ENCODE data around the gene TACC2.

The TACC2 gene

DNA sequence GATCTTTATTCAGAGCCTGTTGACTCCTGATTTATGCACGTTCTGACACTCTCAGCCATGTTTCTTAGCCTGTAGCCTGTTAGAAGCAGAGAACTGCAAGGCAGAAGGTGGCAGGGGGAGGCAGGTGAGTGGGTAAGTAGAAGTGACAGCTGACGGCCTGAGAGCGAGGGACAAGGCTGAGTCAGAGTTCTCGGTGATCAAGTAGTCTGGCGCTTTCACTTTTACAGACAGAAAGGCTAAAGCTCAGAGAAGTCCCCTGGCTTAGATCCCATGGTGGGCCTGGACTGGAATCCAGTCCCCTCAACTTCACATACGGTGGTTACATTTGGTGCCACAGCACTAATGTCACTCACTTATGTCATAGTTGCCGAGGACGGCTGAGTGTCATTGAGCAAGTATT, 139.0 kb downstream of the TACC2 start:
- DNase-seq = no peak

DNA sequence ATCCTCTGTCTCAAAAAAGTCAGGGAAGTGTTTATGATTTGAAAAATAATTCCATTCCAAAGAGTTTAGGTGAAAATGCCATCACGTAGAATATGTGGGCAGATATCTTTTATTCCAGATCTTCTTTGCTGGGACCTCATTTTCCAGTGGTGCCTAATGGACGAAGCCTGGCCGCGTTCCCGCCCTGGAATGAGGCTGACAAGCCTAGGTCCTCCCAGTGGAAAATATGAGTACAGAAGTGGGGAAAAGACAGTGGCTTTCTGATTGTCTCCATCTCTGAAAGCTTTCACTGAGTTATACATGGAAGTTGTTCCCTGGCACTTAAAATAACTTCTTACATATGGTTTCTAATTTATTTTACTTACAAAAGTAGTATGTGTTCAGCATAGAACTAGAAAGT, 139.4 kb downstream of the TACC2 start:
- DNase-seq = no peak

DNA sequence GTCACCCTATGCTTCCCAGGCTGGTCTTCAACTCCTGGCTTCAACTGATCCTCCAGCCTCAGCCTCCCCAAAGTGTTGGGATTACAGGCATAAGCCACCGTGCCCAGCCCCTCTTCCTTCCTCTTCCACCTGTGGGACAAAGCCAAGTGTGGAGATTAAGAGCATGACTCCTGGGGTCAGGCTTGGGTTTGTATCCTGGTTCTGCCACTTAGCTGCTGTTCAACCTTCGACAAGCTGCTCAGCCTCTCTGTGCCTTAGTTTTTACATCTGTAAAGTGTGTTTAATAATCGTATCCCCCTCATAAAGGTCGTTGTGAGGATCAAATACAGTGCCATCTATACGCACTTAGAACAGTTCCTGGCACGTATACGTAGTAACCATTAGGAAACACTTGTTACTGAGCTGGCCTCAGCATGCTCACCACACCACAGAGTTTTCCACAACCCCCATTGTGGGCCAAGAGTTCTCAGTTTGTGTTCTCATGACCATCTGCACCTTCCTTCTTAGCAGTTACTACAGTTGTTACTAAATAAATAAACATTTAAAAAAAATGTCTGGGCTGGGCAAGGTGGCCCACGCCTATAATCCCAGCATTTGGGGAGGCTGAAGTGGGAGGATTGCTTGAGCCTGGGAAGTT, 141.6 kb downstream of the TACC2 start:
- no peak for DNase-seq

DNA sequence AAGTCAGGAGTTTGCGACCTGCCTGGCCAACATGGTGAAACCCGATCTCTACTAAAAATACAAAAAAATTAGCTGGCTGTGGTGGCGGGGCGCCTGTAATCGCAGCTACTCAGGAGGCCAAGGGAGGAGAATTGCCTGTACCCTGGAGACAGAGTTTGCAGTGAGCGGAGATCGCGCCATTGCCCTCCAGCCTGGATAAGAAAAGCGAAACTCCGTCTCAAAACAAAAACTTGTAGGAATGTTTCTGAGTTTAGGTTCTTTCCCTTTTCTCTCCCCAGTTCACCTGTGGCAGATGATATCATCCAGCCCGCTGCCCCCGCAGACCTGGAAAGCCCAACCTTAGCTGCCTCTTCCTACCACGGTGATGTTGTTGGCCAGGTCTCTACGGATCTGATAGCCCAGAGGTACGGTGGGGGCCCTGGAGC, 143.4 kb downstream of the TACC2 start:
- no peak for DNase-seq

DNA sequence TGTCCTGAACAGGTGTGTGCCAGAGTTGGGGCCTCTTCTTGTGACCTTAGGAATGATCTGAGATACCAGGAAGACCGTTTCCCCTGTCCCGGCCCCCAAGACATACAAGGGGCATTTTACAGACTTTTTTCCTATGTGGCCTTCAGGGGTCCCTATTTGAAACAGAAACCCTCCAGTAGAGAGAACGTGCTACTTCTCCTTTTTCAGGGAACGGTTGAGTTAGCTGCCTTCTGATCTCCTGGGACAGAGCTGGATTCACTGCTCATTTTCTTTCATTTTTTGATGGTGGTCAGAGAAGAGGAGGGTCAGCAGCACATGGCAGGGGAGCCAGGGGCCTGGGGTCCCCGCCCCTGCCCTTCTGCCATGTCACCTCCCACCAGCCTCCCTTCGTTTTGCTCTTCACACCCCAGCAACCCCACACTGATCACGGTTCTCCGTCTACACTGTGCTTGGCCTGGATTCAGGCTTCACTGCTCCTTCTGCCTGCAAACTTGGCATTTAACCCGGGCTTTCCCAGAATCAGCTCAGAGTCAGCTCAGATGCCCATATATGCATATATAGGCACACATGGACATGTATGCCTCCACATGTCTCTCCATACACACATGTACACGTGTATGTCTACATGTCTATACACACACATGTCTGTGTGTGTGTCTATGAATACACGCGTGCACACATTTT, 144.1 kb downstream of the TACC2 start:
- DNase-seq = no peak

DNA sequence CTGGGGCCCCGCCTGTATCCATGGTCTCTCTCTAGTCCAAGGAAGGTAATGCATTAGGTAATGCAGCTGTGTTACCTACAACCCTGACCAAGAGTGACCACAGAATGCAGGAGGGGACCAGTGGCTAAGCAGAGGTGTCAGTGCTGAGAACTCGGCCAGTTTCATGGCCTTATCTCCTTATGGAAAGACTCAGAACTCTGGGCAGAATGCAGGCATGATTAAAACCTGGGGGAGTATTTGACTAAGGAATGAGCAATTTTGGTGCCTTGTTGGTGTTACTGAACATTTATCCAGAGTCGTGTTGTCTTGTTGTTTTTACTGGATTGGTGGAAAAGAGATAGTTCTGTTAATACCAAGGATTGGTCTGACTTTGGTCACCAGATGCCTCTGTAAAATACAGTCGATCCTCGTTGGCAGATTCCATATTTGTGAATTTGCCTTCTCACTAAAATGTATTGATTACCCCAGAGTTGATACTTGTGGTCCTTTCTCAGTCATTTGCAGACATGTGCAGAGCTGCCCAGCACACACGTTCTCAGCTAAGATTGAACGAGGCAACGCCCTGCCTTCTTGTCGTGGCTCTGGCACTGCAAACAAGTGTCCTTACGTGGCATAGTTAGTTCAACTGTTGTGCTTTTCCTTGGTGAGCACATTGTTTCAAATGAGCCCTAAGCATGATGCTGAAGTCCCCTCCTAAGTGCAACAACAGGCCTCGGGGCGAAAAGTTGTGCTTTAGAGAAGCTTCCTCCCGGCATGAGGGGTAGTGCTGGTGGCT, 146.5 kb downstream of the TACC2 start:
- DNase-seq = no peak

DNA sequence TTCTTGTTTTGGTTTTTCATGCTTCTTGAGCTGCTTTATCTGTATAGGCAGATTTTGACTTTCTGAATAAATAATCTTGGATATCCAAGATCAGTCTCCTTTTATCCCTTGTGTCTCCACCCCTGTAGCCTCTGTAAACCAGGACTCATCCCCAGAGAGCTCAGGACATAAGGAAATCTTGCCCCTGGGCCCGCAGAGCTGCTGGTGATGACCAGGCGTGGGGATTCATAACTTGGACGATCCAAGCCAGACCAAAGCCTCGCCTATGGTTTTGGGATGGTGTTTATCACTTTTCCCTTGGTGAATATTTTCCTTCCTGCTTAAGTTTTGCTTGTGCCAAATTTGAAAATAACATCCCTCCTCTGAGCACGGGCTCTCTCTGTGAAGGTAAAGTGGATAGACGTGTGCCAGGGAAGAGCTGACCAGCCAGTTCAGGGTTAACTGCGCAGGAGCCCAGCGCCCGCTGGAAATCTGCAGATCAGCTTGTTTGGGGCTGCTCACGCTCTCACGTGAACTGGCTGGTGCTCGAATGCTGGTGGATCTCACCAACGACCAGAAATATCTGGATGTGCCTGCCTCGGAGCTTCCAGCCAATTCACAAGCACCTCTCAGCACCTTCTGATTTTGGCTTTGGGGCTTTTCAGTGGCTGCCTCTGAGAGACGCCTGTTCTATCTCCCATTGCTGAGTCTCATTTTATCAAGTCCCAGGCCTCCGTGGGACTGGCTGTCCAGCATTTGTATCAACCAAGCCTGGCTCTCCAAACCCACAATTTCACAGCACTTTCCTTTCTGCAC, 150.1 kb downstream of the TACC2 start:
- DNase-seq = no peak

DNA sequence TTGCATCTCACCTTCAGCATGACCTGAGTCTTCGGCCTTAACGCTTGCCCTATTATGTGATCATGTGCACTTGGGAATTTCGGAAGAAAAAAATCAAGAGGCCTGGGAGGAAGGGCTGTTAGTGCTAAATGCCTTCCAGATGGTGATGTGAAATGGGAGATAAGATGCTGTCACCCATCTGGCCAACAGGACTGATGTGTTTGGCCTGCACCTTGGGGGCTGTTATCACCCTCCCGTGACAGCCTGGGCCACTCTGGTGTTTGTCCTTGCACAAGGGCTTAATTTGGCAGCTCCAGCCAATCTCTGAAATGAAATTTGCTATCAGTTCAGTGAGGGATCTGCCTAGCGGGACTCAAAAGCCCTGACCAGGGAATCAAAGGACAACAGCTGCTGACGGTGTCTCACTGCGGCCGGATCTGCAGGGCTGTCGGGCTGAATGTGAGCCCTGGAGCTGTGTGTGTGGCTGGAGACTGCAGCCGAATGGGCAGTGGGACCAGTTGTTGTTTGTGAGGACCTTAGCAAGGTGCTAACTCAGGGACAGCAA, 150.7 kb downstream of the TACC2 start:
- no peak for DNase-seq

DNA sequence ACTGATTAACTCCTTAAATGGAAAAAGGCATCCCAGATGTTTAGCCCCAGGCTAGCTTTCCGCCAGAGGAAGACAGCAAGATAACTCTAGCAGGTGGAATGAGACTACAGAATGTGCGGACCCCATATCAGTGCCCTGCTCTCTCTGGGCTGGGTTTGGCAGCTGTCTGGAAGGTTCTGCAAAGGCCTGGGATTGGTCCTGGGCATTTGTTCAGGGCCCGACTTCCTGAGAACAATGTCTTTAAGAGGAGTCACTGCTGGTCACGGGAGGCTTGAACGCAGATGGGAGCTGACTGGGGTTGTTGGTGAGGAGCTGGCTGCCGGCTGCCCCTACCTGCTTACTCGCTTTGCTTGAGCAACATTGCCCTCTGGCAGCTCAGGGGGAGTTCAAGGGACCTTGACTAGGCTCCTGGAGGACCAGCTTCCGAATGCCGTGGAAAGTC, 151.5 kb downstream of the TACC2 start:
- DNase-seq = no peak

DNA sequence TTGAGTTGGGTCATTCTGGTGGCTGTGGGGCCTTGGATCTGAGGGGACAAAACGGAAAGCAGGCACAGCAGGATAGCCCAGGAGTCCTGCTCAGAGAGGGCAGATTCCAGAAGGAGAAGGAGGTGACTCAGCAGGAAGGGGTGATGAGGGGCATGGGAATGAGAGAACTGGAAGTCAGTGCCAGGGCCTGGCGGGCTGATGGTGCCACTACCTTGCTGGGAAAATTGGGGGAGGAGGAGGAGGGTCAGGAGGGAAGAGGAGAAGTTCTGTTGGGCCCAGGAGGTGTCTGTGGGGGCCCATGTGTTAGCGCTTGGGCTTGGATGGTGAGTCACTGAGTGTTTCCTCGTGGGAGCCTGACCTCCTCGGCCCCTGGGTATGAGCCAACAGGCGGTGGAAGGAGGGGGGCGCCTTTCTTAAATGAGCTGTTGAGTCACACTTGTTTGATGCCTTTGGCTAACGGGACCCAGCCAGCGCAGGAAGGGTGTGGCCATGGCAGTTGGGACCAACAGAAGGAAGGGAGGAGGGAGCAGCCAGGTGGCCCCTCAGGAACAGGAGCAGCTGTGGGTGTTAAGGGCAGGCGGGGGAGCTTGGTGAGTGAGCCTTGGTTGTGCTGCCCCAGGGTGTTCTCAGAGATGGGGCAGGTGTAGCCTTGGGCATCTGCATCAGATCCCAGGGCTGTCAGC, 152.1 kb downstream of the TACC2 start:
- no peak for DNase-seq

DNA sequence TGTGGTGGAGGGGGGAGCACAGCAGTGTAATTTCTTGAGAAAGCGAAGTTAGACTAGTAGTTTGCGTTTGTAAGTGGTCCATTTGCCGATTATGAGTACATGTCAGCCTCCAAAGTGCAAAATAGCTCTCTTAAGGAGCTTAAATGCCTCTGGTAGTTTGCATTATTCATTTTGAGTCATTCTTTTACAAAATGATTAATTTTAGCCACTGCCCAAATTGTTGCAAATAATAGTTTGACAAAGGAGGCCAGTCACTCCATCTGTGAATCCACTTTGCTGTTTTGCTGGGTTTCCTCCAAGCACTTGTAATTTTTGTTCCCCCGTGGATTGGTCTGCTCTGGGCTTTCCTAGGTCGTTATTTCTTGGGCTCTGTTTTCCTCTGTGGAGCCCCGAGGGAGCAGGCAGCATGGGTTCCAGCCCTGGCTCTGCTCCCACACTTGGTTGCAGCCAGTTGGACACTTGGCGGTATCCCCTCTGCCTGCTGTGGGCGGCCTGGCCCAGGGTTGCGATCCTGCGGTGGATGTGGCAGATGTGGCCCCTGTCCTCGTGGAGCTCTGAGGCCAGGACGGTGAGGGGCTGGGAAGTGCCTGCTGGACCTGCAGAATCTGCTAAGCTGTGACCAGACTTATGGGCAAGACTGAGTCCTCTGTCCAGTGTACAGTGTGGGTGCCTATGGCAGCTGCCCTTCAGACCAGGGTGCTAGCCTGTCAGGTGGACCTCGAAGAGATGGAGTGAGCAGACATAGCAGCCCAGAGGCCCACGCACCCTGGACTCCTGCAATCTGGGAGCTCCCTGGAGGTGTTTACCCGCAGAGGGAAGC, 153.1 kb downstream of the TACC2 start:
- DNase-seq = no peak

DNA sequence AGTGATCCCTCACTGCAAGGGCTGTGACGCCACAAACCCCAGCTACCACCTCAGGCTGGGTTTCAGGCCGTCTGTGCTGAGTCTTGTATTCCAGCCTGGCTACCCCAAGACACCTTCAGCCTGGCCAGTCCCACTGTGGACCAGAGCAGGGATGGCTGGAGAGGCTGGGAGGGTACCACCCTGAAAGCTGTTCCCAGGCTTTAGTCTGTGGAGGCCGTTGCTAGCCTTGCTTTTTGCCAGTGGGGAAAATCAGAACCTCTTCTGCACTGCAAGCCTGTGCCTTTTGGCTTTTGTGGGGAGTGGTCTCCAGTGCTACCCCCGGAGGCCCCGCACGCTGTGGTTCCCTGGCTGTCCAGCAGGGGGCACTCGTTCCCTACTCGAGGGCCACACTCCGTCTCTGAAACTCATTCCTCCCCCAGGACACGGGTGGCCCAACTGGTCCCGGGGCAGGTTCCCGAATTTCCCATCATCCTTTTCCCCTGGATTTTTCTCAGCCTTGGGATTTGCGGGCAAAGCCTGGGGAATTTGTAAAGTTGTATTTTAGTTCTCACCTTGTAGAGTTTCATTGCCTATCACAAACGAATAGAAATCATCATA, 153.8 kb downstream of the TACC2 start:
- DNase-seq = no peak

DNA sequence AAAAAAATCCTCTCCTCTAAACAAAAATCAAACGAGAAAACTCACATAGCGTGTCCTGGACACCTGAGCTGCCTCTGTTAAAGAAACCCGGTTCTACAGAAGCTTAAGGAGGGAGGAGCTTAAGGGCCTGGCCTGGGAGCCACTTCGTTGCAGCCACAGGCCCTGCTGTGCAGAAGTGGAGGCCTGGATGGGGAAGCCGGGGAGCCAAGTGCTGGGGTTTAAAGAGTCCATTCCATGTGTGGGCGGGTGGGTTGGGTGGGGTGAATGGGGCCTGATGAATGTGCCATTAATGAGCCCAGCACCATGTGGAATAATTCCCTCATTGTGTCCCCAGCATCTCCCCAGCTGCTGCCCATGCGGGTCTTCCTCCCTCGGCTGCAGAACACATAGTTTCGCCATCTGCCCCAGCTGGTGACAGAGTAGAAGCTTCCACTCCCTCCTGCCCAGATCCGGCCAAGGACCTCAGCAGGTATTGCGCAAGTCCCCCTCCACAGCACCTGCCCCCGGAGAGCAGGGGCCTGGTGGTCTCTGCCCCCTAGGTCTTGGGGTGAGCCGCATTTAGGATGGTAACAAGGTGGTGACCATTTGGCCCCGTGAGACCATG, 154.4 kb downstream of the TACC2 start:
- no peak for DNase-seq

DNA sequence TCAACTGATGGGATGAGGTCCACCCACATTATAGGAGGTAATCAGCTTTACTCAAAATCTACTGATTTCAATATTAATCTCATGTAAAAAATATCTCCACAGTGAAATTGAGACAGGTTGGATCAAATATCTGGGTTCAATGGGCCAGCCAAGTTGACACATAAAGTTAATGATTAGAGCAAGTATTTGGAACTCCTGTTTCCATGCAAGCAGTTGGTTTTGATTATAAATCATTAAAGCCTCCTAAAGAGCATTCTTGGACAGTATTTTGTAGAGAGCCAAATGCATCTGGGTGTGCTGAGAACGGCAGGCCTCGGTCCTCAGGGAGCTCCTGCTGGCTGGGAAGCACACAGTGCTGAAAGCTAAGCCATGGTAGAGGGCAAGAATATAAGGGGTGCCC, 155.2 kb downstream of the TACC2 start:
- no peak for DNase-seq

DNA sequence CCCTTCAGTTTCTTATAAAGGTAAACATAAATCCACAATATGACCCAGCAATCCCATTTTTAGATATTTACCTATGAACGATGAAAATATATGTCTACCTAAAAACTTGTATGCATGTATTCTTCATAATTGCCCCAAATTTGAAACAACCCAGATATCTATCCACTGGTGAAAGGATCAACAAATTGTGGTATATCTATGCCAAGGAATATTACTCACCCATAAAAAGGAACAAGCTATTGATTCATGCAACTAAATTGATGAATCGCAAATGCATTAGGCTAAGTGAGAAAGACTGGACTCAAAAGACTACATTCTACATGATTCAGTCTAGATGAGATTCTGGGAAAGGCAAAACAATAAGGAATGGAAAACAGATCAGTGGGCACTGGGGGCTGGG, 156.2 kb downstream of the TACC2 start:
- DNase-seq = no peak

DNA sequence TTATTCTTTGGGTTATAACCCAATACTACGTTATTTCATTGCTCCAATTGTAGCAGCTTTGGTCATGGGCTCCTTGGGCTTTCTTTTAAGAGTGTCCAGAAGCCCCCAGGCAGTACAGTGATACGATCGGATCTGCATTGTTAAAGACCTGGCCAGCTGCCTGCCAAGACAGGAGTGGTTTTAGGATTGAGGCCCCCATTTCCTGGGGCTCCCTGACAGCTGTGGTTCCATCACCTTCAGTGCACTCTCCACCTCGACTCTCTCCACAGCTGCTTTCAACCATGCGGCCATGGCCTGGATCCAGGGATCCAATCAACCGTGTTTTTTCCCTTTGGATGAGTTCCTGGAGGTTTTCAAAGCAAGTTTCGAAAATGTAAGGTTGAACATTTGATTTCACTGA, 158.7 kb downstream of the TACC2 start:
- no peak for DNase-seq

DNA sequence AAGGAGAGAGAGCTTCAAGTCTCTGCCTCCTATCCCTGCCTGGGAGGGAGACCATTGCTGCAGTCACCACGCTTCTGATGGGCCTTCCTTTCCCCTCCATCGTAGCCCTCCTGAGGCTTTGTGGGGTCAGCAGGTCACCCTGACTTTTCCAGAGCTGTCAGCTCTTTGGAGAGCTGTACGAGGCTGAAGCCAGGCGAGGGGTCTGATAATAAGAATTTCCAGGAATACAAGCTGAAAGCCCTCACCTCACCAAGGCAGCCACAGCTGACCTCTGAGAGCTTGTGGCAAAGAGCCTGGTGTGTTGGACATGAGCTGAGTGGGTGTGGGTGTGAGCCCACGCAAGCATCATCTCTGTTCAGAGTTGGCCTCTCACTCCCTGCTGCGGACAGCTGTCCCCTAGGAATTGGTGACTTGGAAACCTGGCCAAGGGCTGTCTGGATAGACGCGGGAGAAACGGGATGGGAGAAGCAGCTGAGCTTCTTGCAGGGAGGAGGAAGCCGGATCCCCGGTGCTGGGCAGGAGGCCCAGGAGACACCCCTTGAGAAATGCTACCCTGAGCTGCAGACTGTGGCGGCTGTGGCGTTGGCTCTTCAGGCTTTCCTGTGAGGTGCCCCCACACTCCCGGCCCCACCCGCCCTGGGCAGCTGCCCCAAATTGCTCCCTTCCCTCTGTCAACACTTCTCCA, 160.1 kb downstream of the TACC2 start:
- DNase-seq = no peak

DNA sequence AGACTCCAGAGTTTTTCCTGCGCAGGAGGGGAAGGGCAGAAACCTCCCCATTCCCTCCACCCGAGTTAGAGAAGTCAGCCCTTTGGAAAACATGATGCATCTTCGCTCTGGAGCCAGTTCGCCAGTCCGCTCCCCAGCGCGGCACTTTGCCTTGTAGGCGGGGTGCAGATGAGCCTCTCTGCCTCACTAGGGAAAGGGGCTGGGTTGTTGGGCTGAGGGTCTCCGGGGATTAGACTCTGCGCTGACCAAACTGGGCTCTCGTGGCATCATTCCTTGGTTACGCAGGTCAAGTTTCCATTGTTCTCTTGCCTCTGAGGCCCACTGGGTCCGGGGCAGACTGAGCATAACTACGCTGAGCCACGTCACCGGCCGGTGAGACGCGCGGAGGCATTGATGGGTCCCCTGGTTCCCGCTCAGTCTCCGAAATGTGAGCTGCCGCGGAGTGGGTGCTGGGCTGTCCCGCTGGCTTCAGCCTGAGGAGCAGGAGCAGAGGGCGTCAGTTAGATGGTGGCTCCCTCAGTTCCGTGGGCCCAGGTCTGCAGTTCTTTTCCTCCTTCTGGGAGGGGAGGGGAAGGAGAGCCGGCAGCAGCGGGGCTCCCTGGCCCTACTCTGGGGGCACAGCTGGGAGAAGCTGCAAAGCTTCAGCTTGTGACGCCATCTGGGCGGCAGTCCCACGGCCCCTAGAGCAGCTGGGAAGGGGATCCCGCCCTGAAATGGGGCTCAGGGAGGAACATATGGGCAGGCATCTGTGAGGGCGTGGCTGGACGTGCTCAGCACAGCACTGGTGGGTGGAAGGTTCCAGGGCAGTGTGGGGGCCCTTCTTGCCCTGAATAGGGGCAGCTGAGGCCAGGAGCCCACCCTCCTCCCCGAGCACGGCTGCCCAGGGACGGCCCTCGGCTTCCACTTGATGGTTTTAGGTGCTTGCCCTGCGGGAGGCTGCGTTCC, 160.9 kb downstream of the TACC2 start:
- no peak for DNase-seq

All from NCI-H1105 (cell line).